HepG2 (cell line): Measurements from ENCODE around the gene TMEM214. TPM values are rescaled to one million over a fixed set of nuclear protein-coding genes. Genes with fewer than 3 reads are reported as not detected.

Experiments
- BCL3 ChIP-seq: sonication (generic); formaldehyde crosslinking; IDR thresholded peaks from 2 replicates; pipeline ENCODE4 v1.5.1; 2020; ENCODE audit warnings: mild to moderate bottlenecking, missing genetic modification reagents, moderate library complexity
- DMAP1 ChIP-seq: IDR thresholded peaks from 2 replicates; pipeline ENCODE4 v1.6.1; 2016
- FUBP1 ChIP-seq: sonication (generic); formaldehyde crosslinking; IDR thresholded peaks from 2 replicates; pipeline ENCODE4 v1.5.1; 2020; ENCODE audit warnings: missing genetic modification reagents, mild to moderate bottlenecking, borderline replicate concordance
- GFI1 ChIP-seq: sonication (generic); formaldehyde crosslinking; IDR thresholded peaks from 2 replicates; pipeline ENCODE4 v1.5.0; 2020; ENCODE audit warnings: missing genetic modification reagents, mild to moderate bottlenecking, borderline replicate concordance
- SALL2 ChIP-seq: sonication (generic); formaldehyde crosslinking; IDR thresholded peaks from 2 replicates; pipeline ENCODE4 v1.8.1; 2023; ENCODE audit warnings: mild to moderate bottlenecking, missing genetic modification reagents, inconsistent platforms
- SMAD3 ChIP-seq: sonication (generic); formaldehyde crosslinking; IDR thresholded peaks from 2 replicates; pipeline ENCODE4 v1.4.0; 2020; ENCODE audit warnings: missing genetic modification reagents
- TEAD2 ChIP-seq: sonication (generic); formaldehyde crosslinking; IDR thresholded peaks from 2 replicates; pipeline ENCODE4 v1.9.0; 2021; ENCODE audit warnings: missing genetic modification reagents
- TOE1 ChIP-seq: sonication (generic); formaldehyde crosslinking; IDR thresholded peaks from 2 replicates; pipeline ENCODE4 v1.4.0; 2020; ENCODE audit warnings: mild to moderate bottlenecking, missing genetic modification reagents
- ZBTB26 ChIP-seq: IDR thresholded peaks from 2 replicates; pipeline ENCODE4 v1.6.1; 2016; ENCODE audit warnings: missing compliant biosample characterization, missing genetic modification reagents, borderline replicate concordance
- ZBTB44 ChIP-seq: sonication (generic); formaldehyde crosslinking; IDR thresholded peaks from 2 replicates; pipeline ENCODE4 v1.4.0; 2020; ENCODE audit warnings: missing genetic modification reagents
- ZNF256 ChIP-seq: sonication (generic); formaldehyde crosslinking; conservative IDR thresholded peaks from 2 replicates; pipeline ENCODE4 v1.4.0; 2020; ENCODE audit warnings: missing genetic modification reagents
- ZNF275 ChIP-seq: sonication (generic); formaldehyde crosslinking; IDR thresholded peaks from 2 replicates; pipeline ENCODE4 v1.8.0; 2022; ENCODE audit warnings: missing genetic modification reagents, mild to moderate bottlenecking, inconsistent platforms, borderline replicate concordance
- ZNF282 ChIP-seq: fragments of 450-650 bp; IDR thresholded peaks from 2 replicates; pipeline ENCODE4 v1.6.1; 2018; ENCODE audit not compliant: partially characterized antibody
- ZNF34 ChIP-seq: sonication (generic); formaldehyde crosslinking; IDR thresholded peaks from 2 replicates; pipeline ENCODE4 v1.4.0; 2020; ENCODE audit warnings: mild to moderate bottlenecking, missing genetic modification reagents, borderline replicate concordance
- ZNF776 ChIP-seq: sonication (generic); formaldehyde crosslinking; IDR thresholded peaks from 2 replicates; pipeline ENCODE4 v1.4.0; 2020; ENCODE audit warnings: mild to moderate bottlenecking, missing genetic modification reagents
- ZSCAN30 ChIP-seq: sonication (generic); formaldehyde crosslinking; IDR thresholded peaks from 2 replicates; pipeline ENCODE4 v1.5.0; 2020; ENCODE audit warnings: mild to moderate bottlenecking, missing genetic modification reagents
- polyA plus RNA-seq, 8 experiments: library from polyadenylated mRNA; depleted of rRNA in 3 of 8; stranded (reverse) in 7 of 8; unstranded in 1 of 8; fragments of >200 nt; fragmentation: Illumina TruSeq in 4 of 8; extraction: Trizol in 4 of 8; gene quantifications; 2 replicates each; pipeline versions ENCODE4 v1.2.1 to v1.2.3, GENCODE V29; 2011 to 2016; ENCODE audit warnings: low read depth in 4 of 8, missing spikeins in 1 of 8, mixed read lengths in 1 of 8; ENCODE audit not compliant: insufficient read depth in 1 of 8
- total RNA-seq, 5 experiments: library from RNA; depleted of rRNA; stranded (reverse); fragments of >200 nt; fragmentation: Illumina TruSeq; extraction: Trizol; gene quantifications; 2 replicates each; pipeline ENCODE4 v1.2.3, GENCODE V29; 2016; ENCODE audit warnings: low read depth in 1 of 5
- TF ChIP-seq, protein P1 (sequence below): sonication (generic); formaldehyde crosslinking; conservative IDR thresholded peaks from 2 replicates; pipeline ENCODE4 v1.8.0; 2022; ENCODE audit warnings: missing genetic modification reagents

The TMEM214 gene
- total and polyA plus RNA-seq, 2 of the 13 experiments (the other 11 are each of a cell fraction or from before 2014, with no cell fraction given), result 58.3 to 132 TPM

DNA sequence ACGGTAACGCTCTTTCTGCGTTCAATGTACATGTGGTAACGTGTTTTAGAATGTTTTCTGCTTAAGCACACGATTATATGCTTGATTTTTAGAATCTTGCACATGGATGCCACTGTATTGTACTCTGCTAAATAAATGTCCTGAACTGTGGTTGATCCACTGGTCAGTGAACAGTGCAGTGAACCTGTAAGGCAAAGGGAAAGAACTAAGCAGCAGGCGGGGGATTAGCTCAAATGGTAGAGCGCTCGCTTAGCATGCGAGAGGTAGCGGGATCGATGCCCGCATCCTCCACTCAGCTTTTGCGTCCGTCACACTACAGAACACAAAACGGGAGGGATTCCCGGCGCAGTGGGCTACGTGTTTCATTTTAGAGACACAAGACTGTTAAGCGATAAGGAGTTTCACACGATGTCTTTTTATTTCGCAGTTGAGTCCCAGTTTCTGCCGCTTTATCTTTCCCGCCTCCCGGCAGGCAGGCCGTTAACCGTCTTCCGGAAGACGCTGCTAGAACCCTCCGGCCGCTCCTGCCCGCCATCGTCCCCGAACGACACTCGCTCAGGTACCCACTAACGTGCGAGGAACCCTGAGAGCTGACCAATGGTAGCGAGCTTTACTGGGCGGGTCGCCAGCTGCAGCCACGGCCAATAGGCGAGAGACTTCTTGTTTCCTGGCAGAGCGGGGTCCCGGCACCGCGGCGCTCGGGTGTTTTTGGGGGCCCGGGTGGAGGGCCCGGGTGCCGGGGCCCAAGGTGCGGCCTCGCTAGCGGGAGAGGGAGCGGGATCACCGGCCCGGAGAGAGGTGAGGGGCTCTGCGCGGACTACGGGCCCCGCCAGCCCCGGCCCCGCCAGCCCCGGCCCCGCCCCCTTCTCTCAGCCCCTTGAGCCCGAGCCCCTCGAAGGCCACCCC is 18.5 kb downstream of the TMEM214 start, which contains the start of gene AGBL5 (continued):
- TF ChIP-seq FUBP1 (CRISPR knock-in tag) (peak; percentile 98; the same call in 1 of the 2 replicates), ZSCAN30 (CRISPR knock-in tag) (no peak), ZBTB44 (CRISPR knock-in tag) (no peak), ZNF776 (peak; percentile 54), ZBTB26 (CRISPR knock-in tag) (peak; percentile 90), ZNF275 (peak; percentile 86), TOE1 (CRISPR knock-in tag) (no peak; the same call in 1 of the 2 replicates), ZNF34 (CRISPR knock-in tag) (peak; percentile 64; the same call in 1 of the 2 replicates), GFI1 (CRISPR knock-in tag) (peak; percentile 93), SALL2 (CRISPR knock-in tag) (peak; percentile 90), BCL3 (CRISPR knock-in tag) (peak; percentile 91; the same call in 1 of the 2 replicates), ZNF256 (CRISPR knock-in tag) (peak; percentile 99), SMAD3 (peak; percentile 80), TEAD2 (CRISPR knock-in tag) (0 out of 2 replicates have a peak, but pooled peaks have one; percentile 23), ZNF282 (no peak), DMAP1 (CRISPR knock-in tag) (peak; percentile 74; the same call in 1 of the 2 replicates)
- TF ChIP-seq, protein P1, sequence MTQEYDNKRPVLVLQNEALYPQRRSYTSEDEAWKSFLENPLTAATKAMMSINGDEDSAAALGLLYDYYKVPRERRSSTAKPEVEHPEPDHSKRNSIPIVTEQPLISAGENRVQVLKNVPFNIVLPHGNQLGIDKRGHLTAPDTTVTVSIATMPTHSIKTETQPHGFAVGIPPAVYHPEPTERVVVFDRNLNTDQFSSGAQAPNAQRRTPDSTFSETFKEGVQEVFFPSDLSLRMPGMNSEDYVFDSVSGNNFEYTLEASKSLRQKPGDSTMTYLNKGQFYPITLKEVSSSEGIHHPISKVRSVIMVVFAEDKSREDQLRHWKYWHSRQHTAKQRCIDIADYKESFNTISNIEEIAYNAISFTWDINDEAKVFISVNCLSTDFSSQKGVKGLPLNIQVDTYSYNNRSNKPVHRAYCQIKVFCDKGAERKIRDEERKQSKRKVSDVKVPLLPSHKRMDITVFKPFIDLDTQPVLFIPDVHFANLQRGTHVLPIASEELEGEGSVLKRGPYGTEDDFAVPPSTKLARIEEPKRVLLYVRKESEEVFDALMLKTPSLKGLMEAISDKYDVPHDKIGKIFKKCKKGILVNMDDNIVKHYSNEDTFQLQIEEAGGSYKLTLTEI (CRISPR knock-in tag), result peak; percentile 12; the same call in 1 of the 2 replicates
